ENCODE results near the gene CLEC2B.

The CLEC2B gene

GRCh38 chr12:9820281-9820930, 48.7 kb downstream of the CLEC2B start:
- H3K4me3 ChIP-seq (ENCODE audit: control insufficient read depth, low read depth, low read length) = no peak overlapping the region
- no peak for DNase-seq (ENCODE audit: low read depth)
- TF ChIP-seq, protein P1, sequence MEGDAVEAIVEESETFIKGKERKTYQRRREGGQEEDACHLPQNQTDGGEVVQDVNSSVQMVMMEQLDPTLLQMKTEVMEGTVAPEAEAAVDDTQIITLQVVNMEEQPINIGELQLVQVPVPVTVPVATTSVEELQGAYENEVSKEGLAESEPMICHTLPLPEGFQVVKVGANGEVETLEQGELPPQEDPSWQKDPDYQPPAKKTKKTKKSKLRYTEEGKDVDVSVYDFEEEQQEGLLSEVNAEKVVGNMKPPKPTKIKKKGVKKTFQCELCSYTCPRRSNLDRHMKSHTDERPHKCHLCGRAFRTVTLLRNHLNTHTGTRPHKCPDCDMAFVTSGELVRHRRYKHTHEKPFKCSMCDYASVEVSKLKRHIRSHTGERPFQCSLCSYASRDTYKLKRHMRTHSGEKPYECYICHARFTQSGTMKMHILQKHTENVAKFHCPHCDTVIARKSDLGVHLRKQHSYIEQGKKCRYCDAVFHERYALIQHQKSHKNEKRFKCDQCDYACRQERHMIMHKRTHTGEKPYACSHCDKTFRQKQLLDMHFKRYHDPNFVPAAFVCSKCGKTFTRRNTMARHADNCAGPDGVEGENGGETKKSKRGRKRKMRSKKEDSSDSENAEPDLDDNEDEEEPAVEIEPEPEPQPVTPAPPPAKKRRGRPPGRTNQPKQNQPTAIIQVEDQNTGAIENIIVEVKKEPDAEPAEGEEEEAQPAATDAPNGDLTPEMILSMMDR (conservative IDR thresholded peaks at IDR 0.05; ENCODE audit: control insufficient read depth, insufficient read depth, low read depth, low read length) = no peak

GRCh38 chr12:9813821-9814798, 55.0 kb downstream of the CLEC2B start:
- TF ChIP-seq, protein P1 (conservative IDR thresholded peaks at IDR 0.05; ENCODE audit: control insufficient read depth, insufficient read depth, low read depth, low read length) = peak; percentile 76
- peak; percentile 42 for DNase-seq (ENCODE audit: low read depth)
- no peak overlapping the region for H3K4me3 ChIP-seq (ENCODE audit: control insufficient read depth, low read depth, low read length)

DNA sequence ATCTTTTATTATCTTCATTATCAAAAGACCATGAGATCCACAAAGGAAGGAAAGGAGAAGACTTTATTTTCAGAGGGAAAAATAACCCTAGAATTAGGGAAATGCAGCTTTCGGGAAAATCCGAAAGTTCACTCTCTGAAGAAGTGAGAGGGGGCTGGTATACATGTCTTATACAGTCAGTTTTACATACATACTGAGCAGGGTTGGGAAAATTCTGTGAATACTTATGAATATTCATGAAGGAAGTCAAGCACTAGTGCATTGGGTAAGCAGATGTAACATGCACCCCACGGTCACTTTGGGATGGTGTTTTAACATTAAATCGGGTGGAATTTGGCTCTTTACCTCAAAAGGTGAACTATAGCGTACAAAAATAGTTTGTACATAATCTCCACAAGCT, 57.5 kb downstream of the CLEC2B start:
- TF ChIP-seq, protein P1 (conservative IDR thresholded peaks at IDR 0.05; ENCODE audit: control insufficient read depth, insufficient read depth, low read depth, low read length) = no peak
- DNase-seq (ENCODE audit: low read depth) = no peak
- no peak overlapping the region for H3K4me3 ChIP-seq (ENCODE audit: control insufficient read depth, low read depth, low read length)

GRCh38 chr12:9810671-9811070, 58.5 kb downstream of the CLEC2B start:
- DNase-seq (ENCODE audit: low read depth) = peak; percentile 68
- TF ChIP-seq, protein P1 (conservative IDR thresholded peaks at IDR 0.05; ENCODE audit: control insufficient read depth, insufficient read depth, low read depth, low read length) = no peak
- H3K4me3 ChIP-seq (ENCODE audit: control insufficient read depth, low read depth, low read length) = no peak overlapping the region

- TF ChIP-seq, protein P1 (conservative IDR thresholded peaks at IDR 0.05; ENCODE audit: control insufficient read depth, insufficient read depth, low read depth, low read length) = no peak
- no peak for DNase-seq (ENCODE audit: low read depth)
- no peak overlapping the region for H3K4me3 ChIP-seq (ENCODE audit: control insufficient read depth, low read depth, low read length)
These were observed 59.3 kb downstream of the CLEC2B start for GRCh38 chr12:9809866-9810265.

DNA sequence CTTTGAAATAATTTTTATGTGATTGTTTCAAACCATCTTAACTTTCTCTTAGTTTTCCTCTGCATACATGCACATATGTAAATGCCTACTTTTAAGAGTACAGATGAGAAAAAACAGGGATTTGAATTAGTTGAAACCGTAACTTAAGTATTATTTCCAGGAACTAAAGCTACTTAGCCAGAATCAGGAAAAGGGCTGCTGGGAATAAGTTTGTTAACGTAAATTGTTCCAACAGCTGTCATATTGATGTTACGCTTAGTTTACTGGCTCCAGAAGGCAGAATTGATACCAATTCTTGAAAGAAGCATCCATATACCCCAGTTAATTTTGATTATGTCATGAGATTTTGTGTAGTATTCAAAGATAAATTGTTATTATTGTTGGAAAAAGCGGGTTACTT, 59.8 kb downstream of the CLEC2B start:
- TF ChIP-seq, protein P1 (conservative IDR thresholded peaks at IDR 0.05; ENCODE audit: control insufficient read depth, insufficient read depth, low read depth, low read length) = no peak
- DNase-seq (ENCODE audit: low read depth) = no peak
- H3K4me3 ChIP-seq (ENCODE audit: control insufficient read depth, low read depth, low read length) = no peak overlapping the region

Data from fibroblast of mammary gland (primary cell).